ENCODE data around the gene CHKA.

The CHKA gene

GRCh38 chr11:68074584-68075352 is 46.4 kb downstream of the CHKA start:
- no peak for DNase-seq (ENCODE audit: low read depth in 1 of 2, low spot score in 1 of 2)
- TF ChIP-seq JUND (IDR thresholded peaks at IDR 0.05; ENCODE audit: low read depth) = no peak
- in situ Hi-C loops (cut with HindIII; ENCODE audit: low pct_unique_long_range_greater_than_20kb, low sequenced_read_pairs) = no loop called here

- no peak for TF ChIP-seq JUND (IDR thresholded peaks at IDR 0.05; ENCODE audit: low read depth)
- in situ Hi-C loops (cut with HindIII; ENCODE audit: low pct_unique_long_range_greater_than_20kb, low sequenced_read_pairs) = no loop called here
- no peak for DNase-seq (ENCODE audit: low read depth in 1 of 2, low spot score in 1 of 2)
Observed at GRCh38 chr11:68071281-68072048, 49.7 kb downstream of the CHKA start.

GRCh38 chr11:68067991-68068390 is 53.2 kb downstream of the CHKA start:
- in situ Hi-C loops (cut with HindIII; ENCODE audit: low pct_unique_long_range_greater_than_20kb, low sequenced_read_pairs) = no loop called here
- no peak for TF ChIP-seq JUND (IDR thresholded peaks at IDR 0.05; ENCODE audit: low read depth)
- DNase-seq (ENCODE audit: low read depth in 1 of 2, low spot score in 1 of 2) = no peak

- TF ChIP-seq JUND (IDR thresholded peaks at IDR 0.05; ENCODE audit: low read depth) = no peak
- DNase-seq (ENCODE audit: low read depth in 1 of 2, low spot score in 1 of 2) = no peak
- in situ Hi-C loops (cut with HindIII; ENCODE audit: low pct_unique_long_range_greater_than_20kb, low sequenced_read_pairs) = no loop called here
Observed at GRCh38 chr11:68066742-68067141, 54.4 kb downstream of the CHKA start.

GRCh38 chr11:68065841-68066240 is 55.3 kb downstream of the CHKA start:
- no peak for TF ChIP-seq JUND (IDR thresholded peaks at IDR 0.05; ENCODE audit: low read depth)
- DNase-seq (ENCODE audit: low read depth in 1 of 2, low spot score in 1 of 2) = no peak
- in situ Hi-C loops (cut with HindIII; ENCODE audit: low pct_unique_long_range_greater_than_20kb, low sequenced_read_pairs) = no loop called here

- in situ Hi-C loops (cut with HindIII; ENCODE audit: low pct_unique_long_range_greater_than_20kb, low sequenced_read_pairs) = no loop called here
- DNase-seq (ENCODE audit: low read depth in 1 of 2, low spot score in 1 of 2) = no peak
- no peak for TF ChIP-seq JUND (IDR thresholded peaks at IDR 0.05; ENCODE audit: low read depth)
Observed at GRCh38 chr11:68064926-68065325, 56.3 kb downstream of the CHKA start.

- in situ Hi-C loops (cut with HindIII; ENCODE audit: low pct_unique_long_range_greater_than_20kb, low sequenced_read_pairs) = no loop called here
- no peak for TF ChIP-seq JUND (IDR thresholded peaks at IDR 0.05; ENCODE audit: low read depth)
- DNase-seq (ENCODE audit: low read depth in 1 of 2, low spot score in 1 of 2) = no peak
Observed at GRCh38 chr11:68061508-68061907, 59.7 kb downstream of the CHKA start.

- no peak for DNase-seq (ENCODE audit: low read depth in 1 of 2, low spot score in 1 of 2)
- TF ChIP-seq JUND (IDR thresholded peaks at IDR 0.05; ENCODE audit: low read depth) = no peak
- in situ Hi-C loops (cut with HindIII; ENCODE audit: low pct_unique_long_range_greater_than_20kb, low sequenced_read_pairs) = no loop called here
Observed at GRCh38 chr11:68057807-68058206, 63.4 kb downstream of the CHKA start.

GRCh38 chr11:68056317-68057285 is 64.6 kb downstream of the CHKA start:
- DNase-seq (ENCODE audit: low read depth in 1 of 2, low spot score in 1 of 2) = no peak
- TF ChIP-seq JUND (IDR thresholded peaks at IDR 0.05; ENCODE audit: low read depth) = no peak
- in situ Hi-C loops (cut with HindIII; ENCODE audit: low pct_unique_long_range_greater_than_20kb, low sequenced_read_pairs) = no loop called here

- in situ Hi-C loops (cut with HindIII; ENCODE audit: low pct_unique_long_range_greater_than_20kb, low sequenced_read_pairs) = no loop called here
- DNase-seq (ENCODE audit: low read depth in 1 of 2, low spot score in 1 of 2) = no peak
- no peak for TF ChIP-seq JUND (IDR thresholded peaks at IDR 0.05; ENCODE audit: low read depth)
Observed at GRCh38 chr11:68053981-68054812, 67.0 kb downstream of the CHKA start.

- no peak for TF ChIP-seq JUND (IDR thresholded peaks at IDR 0.05; ENCODE audit: low read depth)
- in situ Hi-C loops (cut with HindIII; ENCODE audit: low pct_unique_long_range_greater_than_20kb, low sequenced_read_pairs) = no loop called here
- no peak for DNase-seq (ENCODE audit: low read depth in 1 of 2, low spot score in 1 of 2)
Observed at GRCh38 chr11:68053117-68053516, 68.1 kb downstream of the CHKA start.
